Measurements from ENCODE around the gene SMARCD1.

DNA sequence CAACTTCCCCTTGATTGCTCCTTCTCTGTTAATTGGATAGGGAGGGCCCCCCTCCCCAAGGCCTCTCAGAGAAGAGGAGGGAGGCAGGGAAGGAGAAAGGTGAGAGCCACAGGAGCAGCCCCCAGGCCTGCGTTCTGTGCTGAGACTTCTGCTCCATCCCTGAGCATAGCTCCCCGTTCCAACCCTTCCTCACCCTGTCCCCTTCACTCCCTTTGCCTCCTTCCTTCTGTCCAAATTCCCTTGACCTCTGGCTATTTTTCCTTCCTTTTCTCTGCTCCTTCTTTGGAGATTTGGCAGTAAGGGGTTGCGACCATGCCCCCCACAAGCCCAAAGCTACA lies 28.5 kb upstream of the SMARCD1 start:
- TF ChIP-seq, protein P1, sequence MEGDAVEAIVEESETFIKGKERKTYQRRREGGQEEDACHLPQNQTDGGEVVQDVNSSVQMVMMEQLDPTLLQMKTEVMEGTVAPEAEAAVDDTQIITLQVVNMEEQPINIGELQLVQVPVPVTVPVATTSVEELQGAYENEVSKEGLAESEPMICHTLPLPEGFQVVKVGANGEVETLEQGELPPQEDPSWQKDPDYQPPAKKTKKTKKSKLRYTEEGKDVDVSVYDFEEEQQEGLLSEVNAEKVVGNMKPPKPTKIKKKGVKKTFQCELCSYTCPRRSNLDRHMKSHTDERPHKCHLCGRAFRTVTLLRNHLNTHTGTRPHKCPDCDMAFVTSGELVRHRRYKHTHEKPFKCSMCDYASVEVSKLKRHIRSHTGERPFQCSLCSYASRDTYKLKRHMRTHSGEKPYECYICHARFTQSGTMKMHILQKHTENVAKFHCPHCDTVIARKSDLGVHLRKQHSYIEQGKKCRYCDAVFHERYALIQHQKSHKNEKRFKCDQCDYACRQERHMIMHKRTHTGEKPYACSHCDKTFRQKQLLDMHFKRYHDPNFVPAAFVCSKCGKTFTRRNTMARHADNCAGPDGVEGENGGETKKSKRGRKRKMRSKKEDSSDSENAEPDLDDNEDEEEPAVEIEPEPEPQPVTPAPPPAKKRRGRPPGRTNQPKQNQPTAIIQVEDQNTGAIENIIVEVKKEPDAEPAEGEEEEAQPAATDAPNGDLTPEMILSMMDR (conservative IDR thresholded peaks at IDR 0.05; ENCODE audit: low read depth, low read length) = no peak
- TF ChIP-seq EZH2 (IDR thresholded peaks at IDR 0.05; ENCODE audit: borderline replicate concordance, low read depth, low read length, poor library complexity, severe bottlenecking) = no peak

Measured in A673 (cell line).